Panc1 (cell line): ENCODE data around the gene STMP1. TPM values are rescaled to one million over a fixed set of nuclear protein-coding genes. Genes with fewer than 3 reads are reported as not detected.

Source experiments
- ATAC-seq: fragments of 200-7000 bp; cut with Tn5 transposase; 2 replicates; pipeline ENCODE4 v1.9.1; 2020; ENCODE audit warnings: mild to moderate bottlenecking, moderate library complexity
- BruUV-seq: library from RNA; stranded (reverse); fragments of 400-500 nt; replicated peaks from 2 replicates; lab custom pipeline; 2021; lab: Mats Ljungman, UMichigan
- CTCF ChIA-PET: fragments of 300-600 bp; sonication (Branson Sonifier 250); formaldehyde crosslinking; loops from one replicate; lab custom pipeline; 2022; ENCODE audit warnings: antibody characterized with exemption; lab: Charles Lee
- POLR2A ChIA-PET: fragments of 300-600 bp; sonication (Branson Sonifier 250); formaldehyde crosslinking; loops from one replicate; lab custom pipeline; 2022; ENCODE audit warnings: antibody characterized with exemption; lab: Charles Lee
- DNase-seq: peaks from one replicate; pipeline ENCODE4 v3.0.0-alpha.2; 2010; ENCODE audit warnings: low read depth, low spot score
- H3K27ac ChIP-seq: 2 replicates; pipeline ENCODE4 v1.5.1; 2011; ENCODE audit warnings: mild to moderate bottlenecking, low read length, inconsistent platforms
- H3K27me3 ChIP-seq: fragments of 200-500 bp; sonication (Bioruptor generic); 2 replicates; pipeline ENCODE4 v1.6.0; 2014; ENCODE audit warnings: low read length, inconsistent platforms; ENCODE audit not compliant: control insufficient read depth, insufficient read depth
- H3K36me3 ChIP-seq: fragments of 200-500 bp; sonication (Bioruptor generic); 2 replicates; pipeline ENCODE4 v1.5.1; 2014; ENCODE audit warnings: inconsistent platforms, mild to moderate bottlenecking, low read length, moderate library complexity; ENCODE audit not compliant: control insufficient read depth, insufficient read depth
- H3K4me1 ChIP-seq: 2 replicates; pipeline ENCODE4 v1.5.1; 2011; ENCODE audit warnings: inconsistent platforms, mild to moderate bottlenecking, low read length, moderate library complexity; ENCODE audit not compliant: control insufficient read depth, insufficient read depth
- H3K4me3 ChIP-seq, 2 experiments: 2 replicates each; pipeline ENCODE4 v1.5.1; 2011 to 2012; ENCODE audit warnings: low read depth in 2 of 2, low read length in 2 of 2, mild to moderate bottlenecking in 2 of 2, inconsistent platforms in 1 of 2, moderate library complexity in 1 of 2
- H3K9me3 ChIP-seq: fragments of 200-500 bp; sonication (Bioruptor generic); 2 replicates; pipeline ENCODE4 v1.5.1; 2014; ENCODE audit warnings: low read depth, mild to moderate bottlenecking, inconsistent platforms, low read length, moderate library complexity; ENCODE audit not compliant: control insufficient read depth, insufficient read depth
- CTCF ChIP-seq: fragments of 450-650 bp; IDR thresholded peaks from 2 replicates; pipeline ENCODE4 v1.5.1; 2017; ENCODE audit warnings: mild to moderate bottlenecking
- POLR2AphosphoS5 ChIP-seq: IDR thresholded peaks from 2 replicates; pipeline ENCODE4 v1.6.1; 2012; ENCODE audit warnings: mild to moderate bottlenecking, low read depth, low read length, moderate library complexity
- REST ChIP-seq, 2 experiments: IDR thresholded peaks; 2 replicates each; pipeline ENCODE4 v1.6.1; 2011 to 2012; ENCODE audit warnings: low read depth in 2 of 2, control low read depth in 1 of 2, low read length in 1 of 2, mild to moderate bottlenecking in 1 of 2, moderate library complexity in 1 of 2; ENCODE audit not compliant: insufficient read depth in 1 of 2
- SIN3A ChIP-seq: IDR thresholded peaks from 2 replicates; pipeline ENCODE4 v1.6.1; 2012; ENCODE audit warnings: low read depth, mild to moderate bottlenecking, low read length, moderate library complexity, borderline replicate concordance; ENCODE audit not compliant: insufficient read depth
- TCF7L2 ChIP-seq: IDR thresholded peaks from 2 replicates; pipeline ENCODE4 v1.6.1; 2011; ENCODE audit warnings: mild to moderate bottlenecking, low read depth, low read length, inconsistent platforms
- in situ Hi-C: cut with HindIII; loops from 2 replicates; pipeline ENCODE4 v1.10.0; 2016; ENCODE audit warnings: low sequenced_read_pairs, low pct_unique_long_range_greater_than_20kb
- intact Hi-C: fragments of 100-400 bp; cut with micrococcal nuclease; formaldehyde crosslinking; loops from one replicate; pipeline ENCODE4 v1.10.0; 2022; ENCODE audit not compliant: unreplicated experiment
- total RNA-seq: library from RNA; stranded (reverse); gene quantifications from one replicate; pipeline ENCODE4 v1.2.1, GENCODE V29; 2021; ENCODE audit not compliant: unreplicated experiment

Gene STMP1
- total RNA-seq, 1 experiment from 2014 or later = 29.5 TPM

- Histone ChIP-seq H3K4me1 (no peaks in the 10 kb centered on the region), H3K27me3 (no peaks in the 10 kb centered on the region), H3K4me3 (no peak overlapping the region), H3K27ac (no peak overlapping the region), H3K9me3 (no peaks in the 10 kb centered on the region), H3K36me3 (no peaks in the 10 kb centered on the region; the same call in 1 of the 2 replicates)
- ATAC-seq (no peak), DNase-seq (no peak)
- TF ChIP-seq TCF7L2 = no peak
- TF ChIP-seq REST (IDR thresholded peaks at IDR 0.05; ENCODE audit: insufficient read depth in 1 of 2, low read depth in 2 of 2, low read length in 1 of 2) = no peak
- no peak for TF ChIP-seq SIN3A
- no peak for TF ChIP-seq POLR2AphosphoS5
- no peak for TF ChIP-seq CTCF
- ChIA-PET CTCF (interaction anchor here (0.5 kb wide), 1 partner anchor 28 kb away, joined by 6 read pairs; no protein-coding TSS in a partner anchor), POLR2A (no interaction called here)
- intact Hi-C loops = no loop called here
- BruUV-seq = no TSS peak
- in situ Hi-C loops = no loop called here
These were observed 19.9 kb downstream of the STMP1 start for GRCh38 chr7:135682191-135682590.

- Histone ChIP-seq H3K9me3 (no peaks in the 10 kb centered on the region), H3K27me3 (no peaks in the 10 kb centered on the region), H3K27ac (no peak overlapping the region), H3K4me1 (no peaks in the 10 kb centered on the region), H3K4me3 (no peak overlapping the region), H3K36me3 (no peaks in the 10 kb centered on the region; the same call in 1 of the 2 replicates)
- intact Hi-C loops (no loop called here), in situ Hi-C loops (no loop called here)
- POLR2A ChIA-PET = interaction anchor here (0.6 kb wide), 1 partner anchor 25 kb away, joined by 10 read pairs; no protein-coding TSS in a partner anchor
- TF ChIP-seq CTCF = no peak
- no peak for TF ChIP-seq SIN3A
- no peak for TF ChIP-seq POLR2AphosphoS5
- TF ChIP-seq REST (IDR thresholded peaks at IDR 0.05; ENCODE audit: insufficient read depth in 1 of 2, low read depth in 2 of 2, low read length in 1 of 2) = no peak
- no peak for TF ChIP-seq TCF7L2
- BruUV-seq = no TSS peak
- CTCF ChIA-PET = no interaction called here
- 0 out of 2 replicates have a peak, but pooled peaks have one; percentile 45 for ATAC-seq
- no peak for DNase-seq
These were observed 21.3 kb downstream of the STMP1 start for GRCh38 chr7:135683609-135684008.
